HEK293T (cell line): ENCODE measurements around the gene LYZL4.

Experiments used
- ARNT ChIP-seq: fragments of 450-650 bp; IDR thresholded peaks from 2 replicates; pipeline ENCODE4 v1.6.1; 2017; ENCODE audit warnings: mild to moderate bottlenecking
- BHLHE40 ChIP-seq: fragments of 450-650 bp; IDR thresholded peaks from 2 replicates; pipeline ENCODE4 v1.6.1; 2016; ENCODE audit warnings: mild to moderate bottlenecking, moderate library complexity, borderline replicate concordance
- FOXA1 ChIP-seq: fragments of 450-650 bp; IDR thresholded peaks from 2 replicates; pipeline ENCODE4 v1.6.1; 2016; ENCODE audit warnings: mild to moderate bottlenecking
- FOXK2 ChIP-seq: fragments of 450-650 bp; IDR thresholded peaks from 2 replicates; pipeline ENCODE4 v1.6.1; 2016; ENCODE audit warnings: mild to moderate bottlenecking
- FOXM1 ChIP-seq: fragments of 450-650 bp; IDR thresholded peaks from 2 replicates; pipeline ENCODE4 v1.6.1; 2017; ENCODE audit warnings: mild to moderate bottlenecking, borderline replicate concordance
- HDGF ChIP-seq: fragments of 450-650 bp; IDR thresholded peaks from 2 replicates; pipeline ENCODE4 v1.6.1; 2017; ENCODE audit warnings: antibody characterized with exemption, borderline replicate concordance
- LEF1 ChIP-seq: fragments of 450-650 bp; IDR thresholded peaks from 2 replicates; pipeline ENCODE4 v1.6.1; 2017; ENCODE audit warnings: mild to moderate bottlenecking, borderline replicate concordance
- PKNOX1 ChIP-seq: fragments of 450-650 bp; IDR thresholded peaks from 2 replicates; pipeline ENCODE4 v1.6.1; 2016
- SP1 ChIP-seq: fragments of 450-650 bp; IDR thresholded peaks from 2 replicates; pipeline ENCODE4 v1.6.1; 2017
- SUZ12 ChIP-seq: fragments of 450-650 bp; IDR thresholded peaks from 2 replicates; pipeline ENCODE4 v1.6.1; 2016; ENCODE audit warnings: mild to moderate bottlenecking
- TARDBP ChIP-seq: fragments of 450-650 bp; IDR thresholded peaks from 2 replicates; pipeline ENCODE4 v1.6.1; 2016
- ZNF384 ChIP-seq: fragments of 450-650 bp; IDR thresholded peaks from 2 replicates; pipeline ENCODE4 v1.6.1; 2016

- TF ChIP-seq FOXA1, result no peak
- TF ChIP-seq HDGF, result no peak
- no peak for TF ChIP-seq BHLHE40
- no peak for TF ChIP-seq ARNT
- no peak for TF ChIP-seq FOXM1
- TF ChIP-seq SP1, result no peak
- TF ChIP-seq TARDBP, result no peak
- TF ChIP-seq FOXK2, result no peak
- TF ChIP-seq PKNOX1, result no peak
- TF ChIP-seq SUZ12, result no peak
- TF ChIP-seq LEF1, result no peak
- TF ChIP-seq ZNF384, result no peak
Observed at GRCh38 chr3:42434777-42435380, 24.5 kb upstream of the LYZL4 start.
